Activated CD4-positive, alpha-beta T cell treated with anti-CD3 and anti-CD28 coated beads, Interleukin-2, amount 10 ng/mL, durations not matched to agents 7 days and 5 days (primary cell): ENCODE data around the gene MAP3K9. TPM values are rescaled to one million over a fixed set of nuclear protein-coding genes. Genes with fewer than 3 reads are reported as not detected.
"Not testable (repeated sequence)": the region's sequence is repeated elsewhere in the genome, so short reads cannot be mapped to it uniquely, and the experiment has no call there.

ENCODE experiments used
- CTCF ChIA-PET: fragments of 350-600 bp; sonication (Branson Sonifier 250); formaldehyde crosslinking; loops from one replicate; lab custom pipeline; 2021; ENCODE audit warnings: antibody characterized with exemption; lab: Charles Lee
- POLR2A ChIA-PET: fragments of 350-600 bp; sonication (Branson Sonifier 250); formaldehyde crosslinking; loops from one replicate; lab custom pipeline; 2021; ENCODE audit warnings: antibody characterized with exemption; lab: Charles Lee
- DNase-seq: peaks from one replicate; pipeline ENCODE4 v3.0.0-alpha.2; 2020
- H3K27ac Mint-ChIP-seq: one replicate; pipeline ENCODE4 v1.8.0; 2021; ENCODE audit warnings: mild to moderate bottlenecking, moderate library complexity, mixed read lengths
- H3K27me3 Mint-ChIP-seq: one replicate; pipeline ENCODE4 v1.8.0; 2021; ENCODE audit warnings: mixed read lengths
- H3K36me3 Mint-ChIP-seq: one replicate; pipeline ENCODE4 v1.8.0; 2021; ENCODE audit warnings: low read depth, mixed read lengths
- H3K4me1 Mint-ChIP-seq: one replicate; pipeline ENCODE4 v1.8.0; 2021; ENCODE audit warnings: mixed read lengths
- H3K4me3 Mint-ChIP-seq: one replicate; pipeline ENCODE4 v1.8.0; 2021; ENCODE audit warnings: mild to moderate bottlenecking, moderate library complexity, mixed read lengths
- H3K9me3 Mint-ChIP-seq: one replicate; pipeline ENCODE4 v1.8.0; 2021; ENCODE audit warnings: mixed read lengths
- total RNA-seq, 2 experiments: library from RNA; stranded (reverse); gene quantifications; one replicate each; pipeline ENCODE4 v1.2.3, GENCODE V29; 2021

MAP3K9 gene
- total RNA-seq: 1 to 10 TPM; 4.8 TPM

DNA sequence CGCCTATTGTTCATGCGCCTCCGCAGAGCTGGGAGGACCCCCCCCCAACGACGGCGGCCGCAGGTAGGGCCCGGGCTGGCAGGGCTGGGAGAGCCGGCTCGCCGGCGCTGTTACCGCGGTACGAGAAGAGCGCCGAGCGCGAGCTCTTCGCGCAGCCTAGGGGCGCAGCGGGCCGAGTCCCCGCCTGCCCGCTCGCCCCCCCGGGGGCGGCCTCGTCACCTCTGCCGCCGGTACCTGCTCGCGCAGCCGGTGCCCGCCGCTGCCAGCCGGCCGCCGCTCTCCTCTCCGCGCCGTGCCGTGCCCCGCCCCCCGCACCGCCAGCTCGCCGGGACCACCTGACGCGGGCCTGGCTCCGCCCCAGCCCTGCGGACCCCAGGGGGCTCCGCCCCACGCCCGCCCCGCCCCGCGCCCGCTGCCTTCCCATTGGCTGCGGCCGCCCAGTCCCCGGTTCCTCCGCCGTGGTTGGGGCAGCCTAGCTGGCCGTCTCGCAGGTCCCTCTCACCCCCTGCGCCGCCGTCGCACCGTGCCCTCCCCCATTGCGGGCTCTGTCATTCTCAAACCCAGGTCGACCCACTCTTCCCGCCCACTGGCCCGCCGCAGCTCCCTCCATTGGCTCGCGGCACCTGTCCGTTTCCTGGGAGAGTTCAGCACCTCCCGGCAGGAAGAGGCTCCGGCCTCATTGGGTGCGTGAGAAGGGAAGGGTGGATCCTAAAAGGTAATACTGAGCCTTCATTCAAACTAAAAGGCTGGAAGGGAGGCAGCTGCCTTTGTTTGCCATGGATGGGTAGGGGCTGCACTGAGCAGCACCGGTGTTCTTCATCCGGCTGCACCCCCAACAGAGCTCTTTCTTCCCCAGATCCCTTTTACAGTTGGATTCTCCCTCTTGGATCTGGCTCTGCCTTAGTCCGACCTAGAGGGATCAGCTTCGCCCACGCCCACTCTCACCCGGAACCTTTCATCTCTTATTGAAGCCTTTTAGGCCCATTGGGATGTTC lies at the start of gene MAP3K9:
Gene MAP3K9, minus strand, starts transcription at position 289 of the 995 bp plus-strand sequence. CDS start 342 bp downstream, outside the sequence.
- Mint-ChIP-seq H3K4me3 (peak within 1 kb of the TSS; percentile 67), H3K27me3 (peaks cover 4% of the 10 kb centered on the region), H3K36me3 (no peaks in the 10 kb centered on the region), H3K9me3 (no peaks in the 10 kb centered on the region), H3K4me1 (peaks cover 12% of the 10 kb centered on the region), H3K27ac (peak within 1 kb of the TSS; percentile 85)
- ChIA-PET CTCF (interaction anchor here (0.7 to 3.9 kb wide), 10 partner anchors 10 to 163 kb away, joined by 3 to 38 read pairs (median 4); partner anchors contain the start of gene PCNX1), POLR2A (interaction anchor here (0.6 to 1.6 kb wide), 3 partner anchors 77 to 237 kb away, joined by 3 read pairs; no protein-coding TSS in a partner anchor)
- DNase-seq: peak; percentile 92

- Mint-ChIP-seq H3K36me3 (no peaks in the 10 kb centered on the region), H3K27ac (no peak overlapping the region), H3K4me1 (peaks cover 11% of the 10 kb centered on the region), H3K27me3 (no peaks in the 10 kb centered on the region), H3K4me3 (no peak overlapping the region), H3K9me3 (no peaks in the 10 kb centered on the region)
- ChIA-PET POLR2A (no interaction called here), CTCF (interaction anchor here (1.5 kb wide), 1 partner anchor 119 kb away, joined by 3 read pairs; no protein-coding TSS in a partner anchor)
- DNase-seq: no peak
Measured at GRCh38 chr14:70858641-70859040, 49.3 kb upstream of the MAP3K9 start.

GRCh38 chr14:70857496-70857890 lies 48.2 kb upstream of the MAP3K9 start:
- CTCF ChIA-PET: interaction anchor here (1.6 kb wide), 1 partner anchor 13 kb away, joined by 4 read pairs; no protein-coding TSS in a partner anchor
- no peaks in the 10 kb centered on the region for H3K9me3 Mint-ChIP-seq
- DNase-seq: no peak
- H3K4me3 Mint-ChIP-seq: no peak overlapping the region
- no peaks in the 10 kb centered on the region for H3K36me3 Mint-ChIP-seq
- H3K27me3 Mint-ChIP-seq: no peaks in the 10 kb centered on the region
- H3K27ac Mint-ChIP-seq: no peak overlapping the region
- POLR2A ChIA-PET: no interaction called here
- peaks cover 11% of the 10 kb centered on the region for H3K4me1 Mint-ChIP-seq

DNA sequence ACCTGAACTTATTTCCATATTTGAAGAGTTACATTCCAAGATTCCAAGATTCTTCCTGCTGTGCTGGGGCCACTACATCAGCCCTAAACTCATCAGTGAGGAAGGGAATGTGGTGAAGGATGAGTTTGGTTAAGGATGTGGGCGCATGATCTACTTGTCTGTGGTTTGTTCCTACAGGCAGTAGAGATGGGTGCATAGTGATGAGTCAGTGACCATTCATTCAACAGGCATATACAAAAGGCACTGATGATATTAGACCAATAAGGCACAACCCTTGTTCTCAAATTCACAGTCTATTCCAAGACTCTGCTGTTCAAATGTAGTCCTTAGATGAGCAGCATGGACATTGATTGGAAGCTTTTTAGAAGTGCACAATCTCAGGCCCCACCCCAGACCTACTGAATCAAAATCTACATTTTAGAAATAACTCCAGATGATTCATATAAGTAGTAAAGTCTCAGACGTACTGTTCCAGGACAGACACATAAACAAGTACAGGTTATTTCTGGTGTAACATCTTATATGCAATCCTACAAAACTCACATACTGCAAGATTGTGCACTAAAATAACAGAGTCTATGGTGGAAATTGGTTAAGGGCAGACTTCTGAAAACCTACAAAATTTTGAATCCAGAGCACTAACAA lies 47.7 kb upstream of the MAP3K9 start:
- no peaks in the 10 kb centered on the region for H3K9me3 Mint-ChIP-seq
- H3K27me3 Mint-ChIP-seq: no peaks in the 10 kb centered on the region
- H3K4me3 Mint-ChIP-seq: no peak overlapping the region
- CTCF ChIA-PET: interaction anchor here (1.6 kb wide), 1 partner anchor 13 kb away, joined by 4 read pairs; no protein-coding TSS in a partner anchor
- no peak overlapping the region for H3K27ac Mint-ChIP-seq
- POLR2A ChIA-PET: no interaction called here
- peaks cover 11% of the 10 kb centered on the region for H3K4me1 Mint-ChIP-seq
- DNase-seq: no peak
- H3K36me3 Mint-ChIP-seq: no peaks in the 10 kb centered on the region

DNA sequence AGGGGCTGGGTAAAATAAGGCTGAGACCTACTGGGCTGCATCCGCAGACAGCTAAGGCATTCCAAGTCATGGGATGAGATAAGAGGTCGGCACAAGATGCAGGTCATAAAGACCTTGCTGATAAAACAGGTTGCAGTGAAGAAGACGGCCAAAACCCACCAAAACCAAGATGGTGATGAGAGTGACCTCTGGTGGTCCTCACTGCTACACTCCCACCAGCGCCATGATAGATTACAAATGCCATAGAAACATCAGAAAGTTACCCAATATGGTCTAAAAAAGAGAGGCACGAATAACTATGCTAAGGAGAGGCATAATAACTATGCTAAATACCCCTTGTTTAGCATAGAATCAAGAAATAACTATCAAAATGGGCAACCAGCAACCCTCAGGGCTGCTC lies 46.2 kb upstream of the MAP3K9 start:
- H3K4me1 Mint-ChIP-seq: peaks cover 11% of the 10 kb centered on the region
- DNase-seq: no peak
- ChIA-PET POLR2A (no interaction called here), CTCF (interaction anchor here (1.8 kb wide), 1 partner anchor 47 kb away, joined by 4 read pairs; no protein-coding TSS in a partner anchor)
- no peak overlapping the region for H3K4me3 Mint-ChIP-seq
- no peaks in the 10 kb centered on the region for H3K36me3 Mint-ChIP-seq
- H3K27ac Mint-ChIP-seq: no peak overlapping the region
- no peaks in the 10 kb centered on the region for H3K27me3 Mint-ChIP-seq
- no peaks in the 10 kb centered on the region for H3K9me3 Mint-ChIP-seq

DNA sequence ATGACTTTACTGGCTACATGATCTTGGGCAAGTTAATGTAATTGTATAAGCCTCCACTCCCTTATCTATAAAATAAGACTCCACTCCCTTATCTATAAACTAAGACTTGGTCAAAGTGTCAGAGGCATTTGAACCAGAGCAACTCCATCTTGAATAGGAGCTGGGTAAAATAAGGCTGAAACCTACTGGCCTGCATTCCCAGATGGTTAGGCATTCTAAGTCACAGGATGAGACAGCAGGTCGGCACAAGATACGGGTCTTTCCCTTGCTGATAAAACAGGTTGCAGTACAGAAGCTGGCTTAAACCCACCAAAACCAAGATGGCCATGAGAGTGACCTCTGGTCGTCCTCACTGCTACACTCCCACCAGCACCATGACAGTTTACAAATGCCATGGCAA lies 44.3 kb upstream of the MAP3K9 start:
- DNase-seq, POLR2A ChIA-PET, CTCF ChIA-PET, H3K36me3 Mint-ChIP-seq, H3K27me3 Mint-ChIP-seq, H3K27ac Mint-ChIP-seq, H3K4me3 Mint-ChIP-seq, H3K9me3 Mint-ChIP-seq: not testable (repeated sequence)
- H3K4me1 Mint-ChIP-seq: peaks cover 11% of the 10 kb centered on the region

DNA sequence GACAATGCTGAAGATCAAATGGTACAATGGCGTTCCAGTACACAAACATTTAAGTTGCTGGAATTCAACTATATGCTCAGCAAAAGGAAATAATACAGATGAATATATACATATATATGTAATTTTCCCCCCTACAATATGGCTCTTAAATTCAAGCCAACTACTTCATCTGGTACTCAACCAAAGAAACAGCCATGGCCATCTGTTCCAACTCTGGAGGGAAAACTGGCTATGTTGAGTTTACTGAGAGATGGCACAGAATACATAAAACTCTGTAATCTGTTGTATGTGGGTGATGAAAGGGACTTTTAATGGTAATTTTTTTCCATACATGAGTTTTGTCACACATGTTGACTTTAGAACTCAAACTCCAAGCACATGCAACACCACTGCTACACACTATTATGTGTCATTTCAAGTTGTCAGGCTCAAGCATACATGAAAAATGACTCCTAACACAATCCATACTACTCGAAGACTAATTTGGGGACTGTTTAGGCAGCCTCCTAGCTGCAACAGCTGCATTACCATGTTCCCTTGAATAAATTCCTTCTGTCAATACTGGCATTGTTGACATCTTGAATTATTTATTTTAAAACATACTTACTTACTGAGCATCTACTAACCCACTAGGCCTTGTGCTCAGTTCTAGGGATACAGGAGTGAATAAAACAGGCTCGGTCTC lies 38.2 kb upstream of the MAP3K9 start:
- Mint-ChIP-seq H3K9me3 (no peaks in the 10 kb centered on the region), H3K36me3 (no peaks in the 10 kb centered on the region), H3K27me3 (peaks cover 3% of the 10 kb centered on the region), H3K4me3 (no peak overlapping the region), H3K27ac (no peak overlapping the region), H3K4me1 (no peaks in the 10 kb centered on the region)
- no peak for DNase-seq
- ChIA-PET POLR2A (no interaction called here), CTCF (no interaction called here)

DNA sequence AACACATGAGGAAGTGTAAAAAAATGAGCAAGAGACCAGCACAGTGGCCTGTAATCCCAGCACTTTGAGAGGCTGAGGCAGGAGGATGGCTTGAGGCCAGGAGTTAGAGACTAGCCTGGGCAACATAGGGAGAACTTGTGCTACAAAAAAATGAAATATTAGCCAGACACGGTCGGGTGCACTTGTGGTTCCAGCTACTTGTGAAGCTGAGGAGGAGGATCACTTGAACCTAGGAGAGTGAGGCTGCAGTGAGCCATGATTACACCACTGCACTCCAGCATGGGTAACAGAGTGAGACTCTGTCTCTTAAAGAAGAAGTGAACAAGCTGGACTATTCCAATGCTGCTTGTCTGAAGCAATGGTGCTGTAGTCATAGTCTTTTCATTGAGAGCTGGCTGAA lies 36.3 kb upstream of the MAP3K9 start:
- Mint-ChIP-seq H3K27me3 (peaks cover 3% of the 10 kb centered on the region), H3K27ac (no peak overlapping the region), H3K4me3 (no peak overlapping the region), H3K36me3 (no peaks in the 10 kb centered on the region), H3K4me1 (no peaks in the 10 kb centered on the region), H3K9me3 (no peaks in the 10 kb centered on the region)
- CTCF ChIA-PET: interaction anchor here (0.7 kb wide), 1 partner anchor 78 kb away, joined by 3 read pairs; no protein-coding TSS in a partner anchor
- POLR2A ChIA-PET: no interaction called here
- no peak for DNase-seq

GRCh38 chr14:70842851-70843462 lies 33.6 kb upstream of the MAP3K9 start:
- ChIA-PET POLR2A (no interaction called here), CTCF (no interaction called here)
- H3K27me3 Mint-ChIP-seq: peaks cover 3% of the 10 kb centered on the region
- no peak for DNase-seq
- no peaks in the 10 kb centered on the region for H3K36me3 Mint-ChIP-seq
- H3K4me1 Mint-ChIP-seq: no peaks in the 10 kb centered on the region
- no peak overlapping the region for H3K4me3 Mint-ChIP-seq
- no peak overlapping the region for H3K27ac Mint-ChIP-seq
- no peaks in the 10 kb centered on the region for H3K9me3 Mint-ChIP-seq

DNA sequence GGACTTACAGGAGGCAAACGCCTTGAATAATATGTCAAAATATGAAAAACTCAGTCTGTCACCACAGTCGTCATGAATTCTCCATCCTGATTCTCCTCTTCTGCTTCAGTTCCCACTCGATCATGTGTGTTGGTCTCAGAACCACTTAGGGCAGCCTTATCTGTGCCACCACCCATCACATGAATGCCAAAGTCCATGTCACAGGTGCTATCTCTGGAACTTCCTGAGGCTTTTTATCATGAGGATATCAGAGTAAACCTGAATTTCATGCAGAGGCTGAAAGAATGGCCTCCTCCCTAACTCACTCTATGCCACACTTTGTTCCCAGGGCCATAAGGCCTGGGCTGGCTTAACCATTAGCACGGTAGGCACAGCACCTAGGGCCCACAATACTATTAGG lies 28.8 kb upstream of the MAP3K9 start:
- Mint-ChIP-seq H3K9me3 (peaks cover 17% of the 10 kb centered on the region), H3K4me3 (no peak overlapping the region), H3K27me3 (no peaks in the 10 kb centered on the region), H3K27ac (no peak overlapping the region), H3K36me3 (peaks cover 2% of the 10 kb centered on the region), H3K4me1 (no peaks in the 10 kb centered on the region)
- no peak for DNase-seq
- ChIA-PET CTCF (no interaction called here), POLR2A (no interaction called here)

- peaks cover 17% of the 10 kb centered on the region for H3K9me3 Mint-ChIP-seq
- CTCF ChIA-PET: no interaction called here
- no peaks in the 10 kb centered on the region for H3K4me1 Mint-ChIP-seq
- no peak for DNase-seq
- H3K4me3 Mint-ChIP-seq: no peak overlapping the region
- POLR2A ChIA-PET: no interaction called here
- no peak overlapping the region for H3K27ac Mint-ChIP-seq
- no peaks in the 10 kb centered on the region for H3K27me3 Mint-ChIP-seq
- H3K36me3 Mint-ChIP-seq: peaks cover 2% of the 10 kb centered on the region
Measured at GRCh38 chr14:70836946-70837345, 27.6 kb upstream of the MAP3K9 start.

GRCh38 chr14:70833884-70834283 lies 24.6 kb upstream of the MAP3K9 start:
- CTCF ChIA-PET: interaction anchor here (0.9 kb wide), 1 partner anchor 25 kb away, joined by 3 read pairs; the partner anchor contains the start of gene MAP3K9
- peaks cover 2% of the 10 kb centered on the region for H3K36me3 Mint-ChIP-seq
- no peaks in the 10 kb centered on the region for H3K27me3 Mint-ChIP-seq
- H3K4me3 Mint-ChIP-seq: no peak overlapping the region
- no peak overlapping the region for H3K27ac Mint-ChIP-seq
- POLR2A ChIA-PET: no interaction called here
- H3K9me3 Mint-ChIP-seq: peaks cover 17% of the 10 kb centered on the region
- DNase-seq: no peak
- H3K4me1 Mint-ChIP-seq: peaks cover 2% of the 10 kb centered on the region
